Panc1 (cell line): Measurements from ENCODE around the gene IL6.

ENCODE experiments used
- CTCF ChIP-seq: fragments of 450-650 bp; IDR thresholded peaks from 2 replicates; pipeline ENCODE4 v1.5.1; 2017; ENCODE audit warnings: mild to moderate bottlenecking
- POLR2AphosphoS5 ChIP-seq: IDR thresholded peaks from 2 replicates; pipeline ENCODE4 v1.6.1; 2012; ENCODE audit warnings: mild to moderate bottlenecking, low read depth, low read length, moderate library complexity
- REST ChIP-seq, 2 experiments: IDR thresholded peaks; 2 replicates each; pipeline ENCODE4 v1.6.1; 2011 to 2012; ENCODE audit warnings: low read depth in 2 of 2, control low read depth in 1 of 2, low read length in 1 of 2, mild to moderate bottlenecking in 1 of 2, moderate library complexity in 1 of 2; ENCODE audit not compliant: insufficient read depth in 1 of 2
- SIN3A ChIP-seq: IDR thresholded peaks from 2 replicates; pipeline ENCODE4 v1.6.1; 2012; ENCODE audit warnings: low read depth, mild to moderate bottlenecking, low read length, moderate library complexity, borderline replicate concordance; ENCODE audit not compliant: insufficient read depth
- TCF7L2 ChIP-seq: IDR thresholded peaks from 2 replicates; pipeline ENCODE4 v1.6.1; 2011; ENCODE audit warnings: mild to moderate bottlenecking, low read depth, low read length, inconsistent platforms

GRCh38 chr7:22781230-22781711, 54.3 kb downstream of the IL6 start:
- TF ChIP-seq CTCF = no peak
- no peak for TF ChIP-seq SIN3A
- TF ChIP-seq POLR2AphosphoS5 = no peak
- no peak for TF ChIP-seq REST (IDR thresholded peaks at IDR 0.05; ENCODE audit: insufficient read depth in 1 of 2, low read depth in 2 of 2, low read length in 1 of 2)
- no peak for TF ChIP-seq TCF7L2
